Stomach (tissue), 9 donors: ENCODE results near the gene PRKCQ. TPM values are rescaled to one million over a fixed set of nuclear protein-coding genes. Genes with fewer than 3 reads are reported as not detected.
"Not testable (repeated sequence)": the region's sequence is repeated elsewhere in the genome, so short reads cannot be mapped to it uniquely, and the experiment has no call there.

Experiments used
- DNase-seq, 2 donors: peaks; one replicate each; pipeline versions ENCODE4 v3.0.0 to v3.0.0-alpha.2; 2013 to 2019
- H3K27ac ChIP-seq, 5 donors: fragments of 200-600 bp in 4 of 5; sonication (generic) in 4 of 5; one replicate each; pipeline ENCODE4 v1.5.1; 2013 to 2019; ENCODE audit warnings: mild to moderate bottlenecking in 1 of 5, moderate library complexity in 1 of 5
- H3K27me3 ChIP-seq, 3 donors: fragments of 200-600 bp; sonication (generic); one replicate each; pipeline ENCODE4 v1.5.1; 2017 to 2019; ENCODE audit warnings: mixed run types in 1 of 3
- H3K36me3 ChIP-seq, 4 donors: fragments of 200-600 bp; sonication (generic); 1 replicate in 3 of 4; 2 replicates in 1 of 4; pipeline ENCODE4 v1.5.1; 2016 to 2019
- H3K4me1 ChIP-seq, 4 donors: fragments of 200-600 bp; sonication (generic); one replicate each; pipeline ENCODE4 v1.5.1; 2016 to 2019
- H3K4me3 ChIP-seq, 4 donors: fragments of 200-600 bp; sonication (generic) in 3 of 4; one replicate each; pipeline ENCODE4 v1.5.1; 2016 to 2019; ENCODE audit warnings: mild to moderate bottlenecking in 1 of 4
- H3K9me3 ChIP-seq, 4 donors: fragments of 200-600 bp; sonication (generic); one replicate each; pipeline ENCODE4 v1.5.1; 2016 to 2019
- EP300 ChIP-seq: sonication (generic); formaldehyde crosslinking; IDR thresholded peaks from one replicate; pipeline ENCODE4 v1.6.1; 2017; ENCODE audit warnings: antibody characterized with exemption
- POLR2A ChIP-seq, 4 donors: fragments of 450-650 bp; IDR thresholded peaks; one replicate each; pipeline ENCODE4 v1.6.1; 2016; ENCODE audit warnings: antibody characterized with exemption in 4 of 4, control low read depth in 2 of 4, mild to moderate bottlenecking in 1 of 4, moderate library complexity in 1 of 4
- POLR2AphosphoS5 ChIP-seq, 3 donors: sonication (generic); formaldehyde crosslinking; IDR thresholded peaks; one replicate each; pipeline ENCODE4 v1.6.1; 2016; ENCODE audit warnings: antibody characterized with exemption in 3 of 3
- WGBS, 5 donors: extraction: QIAGEN DNeasy Blood & Tissue Kit in 3 of 5; methylation state at CpG; one replicate each; pipeline versions ENCODE4 v1.1.5 to v1.1.7; 2013 to 2018; 5-methylcytosine and 5-hydroxymethylcytosine counted together
- intact Hi-C: fragments of 100-400 bp; cut with DNase I; formaldehyde crosslinking; loops from one replicate; pipeline ENCODE4 v1.15.1; 2023; ENCODE audit warnings: low total_unique reads
- polyA plus RNA-seq, 3 donors: library from polyadenylated mRNA; stranded (reverse); fragments of 200-250 nt; gene quantifications; one replicate each; pipeline ENCODE4 v1.2.3, GENCODE V29; 2013
- total RNA-seq, 5 donors: library from RNA; depleted of rRNA; stranded (reverse); fragments of >200 nt; gene quantifications; one replicate each; pipeline versions ENCODE4 v1.1.0 to v1.2.3, GENCODE V29; 2014 to 2016
- TF ChIP-seq, protein P1 (sequence below), 7 experiments: fragments of 450-650 bp in 4 of 7; fragments of 200-600 bp in 3 of 7; sonication (generic) in 3 of 7; IDR thresholded peaks; one replicate each; pipeline ENCODE4 v1.5.1; 2016 to 2019; ENCODE audit warnings: antibody characterized with exemption in 7 of 7, control low read depth in 2 of 7, mild to moderate bottlenecking in 1 of 7
- donor health status: healthy with polysubstance abuse.
- donor health status: Bipolar disorder and iron deficiency.
- donor health status: healthy.

PRKCQ gene
- total and polyA plus RNA-seq, 8 donors: 0.25 to 5.1 (median 0.63) TPM; not detected in 1

DNA sequence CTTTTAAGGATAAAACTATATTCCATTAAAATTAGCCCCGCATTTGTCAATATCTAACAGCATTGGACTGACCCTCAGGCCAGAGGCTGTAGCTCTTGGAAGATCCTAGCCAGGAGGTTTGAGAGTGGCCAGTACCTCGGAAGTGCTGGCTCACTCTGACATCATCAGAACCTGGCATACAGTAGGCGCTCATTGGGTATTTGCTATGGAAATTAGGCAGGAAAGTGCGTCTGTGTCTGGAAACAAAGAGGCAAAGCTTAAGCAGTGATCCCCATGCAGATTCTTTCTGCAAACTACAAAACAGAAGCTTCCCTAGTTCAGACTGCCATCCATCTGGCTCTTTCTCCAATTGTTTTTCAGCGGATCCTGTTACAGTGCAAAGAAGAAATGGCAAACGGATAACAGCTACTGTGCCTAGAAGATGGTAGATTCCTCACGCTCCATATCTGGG is 1.7 kb upstream of the PRKCQ start:
- Histone ChIP-seq H3K4me3 (no peak overlapping the region), H3K36me3 (no peaks in the 10 kb centered on the region), H3K9me3 (no peaks in the 10 kb centered on the region), H3K27ac (no peak overlapping the region), H3K4me1 (peaks cover 0 to 22% (median 8%) of the 10 kb centered on the region in 4 donors), H3K27me3 (peaks cover 0 to 16% (median 15%) of the 10 kb centered on the region in 3 donors)
- 80 to 90% (median 85%) methylated on average over 7 of the region's 7 CpGs for WGBS, 5 donors
- intact Hi-C loops: no loop called here
- TF ChIP-seq EP300 (no peak), POLR2AphosphoS5 (IDR thresholded peaks at IDR 0.05) (no peak)
- TF ChIP-seq, protein P1, sequence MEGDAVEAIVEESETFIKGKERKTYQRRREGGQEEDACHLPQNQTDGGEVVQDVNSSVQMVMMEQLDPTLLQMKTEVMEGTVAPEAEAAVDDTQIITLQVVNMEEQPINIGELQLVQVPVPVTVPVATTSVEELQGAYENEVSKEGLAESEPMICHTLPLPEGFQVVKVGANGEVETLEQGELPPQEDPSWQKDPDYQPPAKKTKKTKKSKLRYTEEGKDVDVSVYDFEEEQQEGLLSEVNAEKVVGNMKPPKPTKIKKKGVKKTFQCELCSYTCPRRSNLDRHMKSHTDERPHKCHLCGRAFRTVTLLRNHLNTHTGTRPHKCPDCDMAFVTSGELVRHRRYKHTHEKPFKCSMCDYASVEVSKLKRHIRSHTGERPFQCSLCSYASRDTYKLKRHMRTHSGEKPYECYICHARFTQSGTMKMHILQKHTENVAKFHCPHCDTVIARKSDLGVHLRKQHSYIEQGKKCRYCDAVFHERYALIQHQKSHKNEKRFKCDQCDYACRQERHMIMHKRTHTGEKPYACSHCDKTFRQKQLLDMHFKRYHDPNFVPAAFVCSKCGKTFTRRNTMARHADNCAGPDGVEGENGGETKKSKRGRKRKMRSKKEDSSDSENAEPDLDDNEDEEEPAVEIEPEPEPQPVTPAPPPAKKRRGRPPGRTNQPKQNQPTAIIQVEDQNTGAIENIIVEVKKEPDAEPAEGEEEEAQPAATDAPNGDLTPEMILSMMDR (IDR thresholded peaks at IDR 0.05): no peak
- no peak for DNase-seq

DNA sequence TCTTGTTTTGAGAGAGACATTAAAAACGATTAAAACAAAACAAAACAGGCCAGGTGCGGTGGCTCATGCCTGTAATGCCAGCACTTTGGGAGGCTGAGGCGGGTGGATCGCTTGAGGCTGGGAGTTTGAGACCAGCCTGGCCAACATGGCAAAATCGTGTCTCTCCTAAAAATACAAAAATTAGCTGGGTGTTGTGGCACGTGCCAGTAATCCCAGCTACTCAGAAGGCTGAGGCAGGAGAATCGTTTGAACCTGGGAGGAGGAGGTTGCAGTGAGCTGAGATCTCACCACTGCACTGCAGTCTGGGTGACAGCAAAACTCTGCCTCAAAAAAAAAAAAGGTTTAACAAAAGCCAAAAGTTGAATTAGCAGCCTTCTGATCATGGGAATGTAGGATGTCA is 1.1 kb upstream of the PRKCQ start:
- intact Hi-C loops, DNase-seq, H3K9me3 ChIP-seq, H3K36me3 ChIP-seq: not testable (repeated sequence)
- Histone ChIP-seq H3K4me1 (peaks cover 0 to 22% (median 8%) of the 10 kb centered on the region in 4 donors), H3K27me3 (peaks cover 0 to 16% (median 15%) of the 10 kb centered on the region in 3 donors), H3K27ac (peak overlapping the region in 3 of 5 donors; percentile 71 to 86 (median 83)), H3K4me3 (peak overlapping the region; percentile 57 to 90 (median 72))
- WGBS, 5 donors: 41 to 51% (median 49%) methylated on average over 7 of the region's 7 CpGs

DNA sequence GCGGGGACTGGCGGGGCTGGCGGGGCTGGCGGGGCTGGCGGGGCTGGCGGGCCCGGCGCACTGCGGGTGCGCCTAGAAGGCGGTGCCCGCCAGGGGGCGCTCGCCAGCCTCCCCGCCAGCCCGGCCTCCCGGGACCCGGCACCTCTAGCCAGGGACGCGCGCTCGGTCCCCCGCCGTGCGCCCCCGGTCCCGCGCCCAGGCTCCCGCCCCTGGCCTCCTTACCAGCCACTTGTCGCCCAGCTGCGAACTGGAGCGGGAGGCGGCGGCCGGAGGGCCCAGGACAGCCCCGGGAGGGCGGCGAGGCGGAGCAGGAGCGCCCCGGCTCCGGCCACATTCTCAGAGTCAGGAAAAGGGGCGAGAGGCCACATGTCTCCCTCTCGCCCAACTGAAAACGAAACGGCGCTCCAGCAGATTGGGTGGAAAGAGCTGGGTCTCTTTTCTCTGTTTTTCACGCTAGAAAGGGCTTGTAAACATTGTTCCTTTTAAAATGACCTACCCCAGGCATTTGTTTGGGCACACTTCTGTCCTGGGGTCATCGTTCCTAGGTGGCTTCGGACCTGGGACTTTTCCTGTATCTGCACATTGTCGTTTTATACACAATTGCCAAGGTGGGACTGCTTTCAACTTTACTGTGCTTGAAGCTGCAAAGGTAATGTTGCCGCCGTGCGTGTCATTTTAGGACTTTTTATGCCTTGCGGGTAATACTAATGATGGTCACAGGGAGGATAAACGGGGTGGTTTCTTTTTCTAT is 378 bp upstream of the PRKCQ start:
- H3K27me3 ChIP-seq: peaks cover 0 to 16% (median 15%) of the 10 kb centered on the region in 3 donors
- peak overlapping the region; percentile 71 to 86 (median 84) for H3K27ac ChIP-seq
- peak overlapping the region; percentile 57 to 90 (median 72) for H3K4me3 ChIP-seq
- no peak for TF ChIP-seq EP300
- TF ChIP-seq, protein P1 (IDR thresholded peaks at IDR 0.05): peak in 3 of 7 experiments; percentile 46 to 79 (median 48)
- peaks cover 0 to 22% (median 8%) of the 10 kb centered on the region in 4 donors for H3K4me1 ChIP-seq
- intact Hi-C loops: no loop called here
- no peaks in the 10 kb centered on the region for H3K36me3 ChIP-seq
- 1 to 10% (median 2%) methylated on average over 13 to 56 of the region's 56 CpGs for WGBS, 5 donors
- peak; percentile 77 to 94 for DNase-seq
- no peaks in the 10 kb centered on the region for H3K9me3 ChIP-seq

DNA sequence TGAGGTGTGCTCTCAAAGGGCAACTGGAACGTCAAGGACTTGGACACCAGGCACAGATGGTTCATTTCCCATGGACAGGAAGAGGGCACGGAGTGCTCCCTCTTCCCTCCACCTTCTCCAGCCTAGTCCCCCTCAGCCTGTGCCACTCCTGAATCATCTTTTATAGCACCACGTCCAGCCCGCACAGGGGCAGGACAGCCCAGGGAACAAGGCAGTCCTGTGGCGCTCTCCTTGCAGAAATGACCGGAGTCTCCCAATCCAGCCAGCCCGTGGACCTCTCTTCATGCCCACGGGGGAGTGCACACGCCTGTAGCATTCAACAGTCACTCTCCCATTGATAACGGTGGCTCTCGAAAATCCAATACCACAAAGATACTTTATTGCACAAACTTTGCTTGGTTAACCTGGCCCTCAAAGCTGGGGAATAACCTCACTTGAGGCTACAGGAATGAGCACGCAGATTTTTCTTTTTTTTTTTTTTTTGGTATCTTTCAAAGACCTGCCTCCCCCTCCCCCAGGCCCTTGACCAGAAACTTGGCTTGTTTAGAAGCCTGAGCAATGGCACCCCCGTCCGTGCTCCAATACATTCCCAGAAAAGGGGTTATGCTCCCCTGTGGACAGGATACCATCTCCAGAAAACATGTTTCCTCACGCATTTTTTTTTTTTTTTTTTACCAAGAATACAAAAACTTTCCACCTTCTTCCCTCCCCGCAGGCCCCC is 733 bp downstream of the PRKCQ start:
- Histone ChIP-seq H3K4me1 (peaks cover 0 to 22% (median 8%) of the 10 kb centered on the region in 4 donors), H3K27ac (peak overlapping the region; percentile 23 to 86 (median 83)), H3K27me3 (peaks cover 0 to 16% (median 16%) of the 10 kb centered on the region in 3 donors), H3K9me3 (no peaks in the 10 kb centered on the region), H3K36me3 (no peaks in the 10 kb centered on the region), H3K4me3 (peak overlapping the region; percentile 57 to 90 (median 72))
- no peak for TF ChIP-seq EP300
- TF ChIP-seq, protein P1 (IDR thresholded peaks at IDR 0.05): no peak
- TF ChIP-seq POLR2AphosphoS5 (IDR thresholded peaks at IDR 0.05): no peak
- no peak for TF ChIP-seq POLR2A (IDR thresholded peaks at IDR 0.05)
- intact Hi-C loops: no loop called here
- DNase-seq: no peak
- 23 to 33% (median 27%) methylated on average over 16 of the region's 16 CpGs for WGBS, 5 donors
